ENCODE data around the gene R3HDM2.

- TF ChIP-seq CTCF (IDR thresholded peaks at IDR 0.05; ENCODE audit: low read depth, low read length, missing input control) = peak; percentile 39
- no peak for TF ChIP-seq JUND (IDR thresholded peaks at IDR 0.05)
- TF ChIP-seq ATF3 (IDR thresholded peaks at IDR 0.05) = no peak
- no peak for TF ChIP-seq FOXA1 (IDR thresholded peaks at IDR 0.05)
- TF ChIP-seq YY1 (IDR thresholded peaks at IDR 0.05) = no peak
- peak in 1 of 2 donors; percentile 34 for TF ChIP-seq RAD21 (IDR thresholded peaks at IDR 0.05)
Measured at GRCh38 chr12:57242691-57243454, 188.0 kb downstream of the R3HDM2 start.

Measured in liver (tissue), 3 donors.